WTC11 (cell line): ENCODE measurements around the gene BBLN. TPM values are rescaled to one million over a fixed set of nuclear protein-coding genes. Genes with fewer than 3 reads are reported as not detected.

Experiments used
- ATAC-seq: fragments of 200-7000 bp; cut with Tn5 transposase; 2 replicates; pipeline ENCODE4 v1.10.0; 2021; ENCODE audit warnings: mild to moderate bottlenecking, moderate library complexity
- CTCF ChIA-PET: fragments of 300-600 bp; sonication (Branson Sonifier 250); formaldehyde crosslinking; loops from one replicate; lab custom pipeline; 2021; ENCODE audit warnings: antibody characterized with exemption; lab: Charles Lee
- POLR2A ChIA-PET: fragments of 350-600 bp; sonication (Branson Sonifier 250); formaldehyde crosslinking; loops from one replicate; lab custom pipeline; 2021; ENCODE audit warnings: antibody characterized with exemption; lab: Charles Lee
- DNase-seq: peaks from one replicate; pipeline ENCODE4 v3.0.0; 2021; ENCODE audit warnings: low spot score
- H3K27ac Mint-ChIP-seq: 2 replicates; pipeline ENCODE4 v1.8.0; 2021; ENCODE audit warnings: mixed read lengths
- H3K27me3 Mint-ChIP-seq: 2 replicates; pipeline ENCODE4 v1.8.0; 2021; ENCODE audit warnings: low read depth, mild to moderate bottlenecking, moderate library complexity, mixed read lengths
- H3K36me3 Mint-ChIP-seq: 2 replicates; pipeline ENCODE4 v1.8.0; 2021; ENCODE audit warnings: mixed read lengths
- H3K4me1 Mint-ChIP-seq: 2 replicates; pipeline ENCODE4 v1.8.0; 2022; ENCODE audit warnings: mixed read lengths
- H3K4me3 Mint-ChIP-seq: 2 replicates; pipeline ENCODE4 v1.8.0; 2021; ENCODE audit warnings: mild to moderate bottlenecking, moderate library complexity, mixed read lengths
- H3K9me3 Mint-ChIP-seq: 2 replicates; pipeline ENCODE4 v1.8.0; 2021; ENCODE audit warnings: mixed read lengths
- ESRRA ChIP-seq: sonication (generic); formaldehyde crosslinking; IDR thresholded peaks from 2 replicates; pipeline ENCODE4 v1.8.1; 2022; ENCODE audit warnings: mild to moderate bottlenecking, missing genetic modification reagents, borderline replicate concordance
- FOXJ3 ChIP-seq: sonication (generic); formaldehyde crosslinking; IDR thresholded peaks from 2 replicates; pipeline ENCODE4 v1.9.0; 2021; ENCODE audit warnings: missing genetic modification reagents, mild to moderate bottlenecking, borderline replicate concordance
- FOXP1 ChIP-seq: sonication (generic); formaldehyde crosslinking; IDR thresholded peaks from 2 replicates; pipeline ENCODE4 v1.8.0; 2022; ENCODE audit warnings: missing genetic modification reagents, mild to moderate bottlenecking, moderate library complexity, borderline replicate concordance
- JUN ChIP-seq: sonication (generic); formaldehyde crosslinking; IDR thresholded peaks from 2 replicates; pipeline ENCODE4 v1.8.0; 2023; ENCODE audit warnings: mild to moderate bottlenecking, missing genetic modification reagents
- OVOL2 ChIP-seq: fragments of 250-450 bp; sonication (Bioruptor Pico); IDR thresholded peaks from 2 replicates; pipeline ENCODE4 v1.9.0; 2021; ENCODE audit warnings: mild to moderate bottlenecking, borderline replicate concordance
- RELA ChIP-seq: sonication (generic); formaldehyde crosslinking; IDR thresholded peaks from 2 replicates; pipeline ENCODE4 v1.8.1; 2022; ENCODE audit warnings: missing genetic modification reagents, mild to moderate bottlenecking, borderline replicate concordance
- SMAD4 ChIP-seq: sonication (generic); formaldehyde crosslinking; IDR thresholded peaks from 2 replicates; pipeline ENCODE4 v1.8.0; 2022; ENCODE audit warnings: mild to moderate bottlenecking, missing genetic modification reagents
- SOX15 ChIP-seq: fragments of 250-450 bp; sonication (Bioruptor Pico); IDR thresholded peaks from 2 replicates; pipeline ENCODE4 v1.9.0; 2021; ENCODE audit warnings: mild to moderate bottlenecking
- SP1 ChIP-seq: sonication (generic); formaldehyde crosslinking; conservative IDR thresholded peaks from 2 replicates; pipeline ENCODE4 v1.8.1; 2022; ENCODE audit warnings: missing genetic modification reagents
- ZNF138 ChIP-seq: sonication (generic); formaldehyde crosslinking; conservative IDR thresholded peaks from 2 replicates; pipeline ENCODE4 v1.8.1; 2022; ENCODE audit warnings: mild to moderate bottlenecking, moderate library complexity, missing genetic modification reagents
- ZNF232 ChIP-seq: sonication (generic); formaldehyde crosslinking; IDR thresholded peaks from 2 replicates; pipeline ENCODE4 v1.8.0; 2022; ENCODE audit warnings: mild to moderate bottlenecking, missing genetic modification reagents
- ZNF317 ChIP-seq: sonication (generic); formaldehyde crosslinking; IDR thresholded peaks from 2 replicates; pipeline ENCODE4 v1.8.1; 2023; ENCODE audit warnings: low read depth, mild to moderate bottlenecking, moderate library complexity, missing genetic modification reagents, borderline replicate concordance
- total RNA-seq: library from RNA; stranded (reverse); gene quantifications from 3 replicates; pipeline ENCODE4 v1.2.3, GENCODE V29; 2021
- TF ChIP-seq, protein P1 (sequence below): sonication (generic); formaldehyde crosslinking; IDR thresholded peaks from 2 replicates; pipeline ENCODE4 v1.8.1; 2023; ENCODE audit warnings: mild to moderate bottlenecking, missing genetic modification reagents
- TF ChIP-seq, protein P2 (sequence below): fragments of 250-450 bp; sonication (Bioruptor Pico); IDR thresholded peaks from 2 replicates; pipeline ENCODE4 v1.9.0; 2021; ENCODE audit warnings: mild to moderate bottlenecking
- TF ChIP-seq, protein P3 (sequence below): fragments of 250-450 bp; sonication (Bioruptor Pico); conservative IDR thresholded peaks from 2 replicates; pipeline ENCODE4 v1.9.0; 2021; ENCODE audit warnings: mild to moderate bottlenecking
- TF ChIP-seq, protein P4 (sequence below): sonication (generic); formaldehyde crosslinking; IDR thresholded peaks from 2 replicates; pipeline ENCODE4 v1.8.0; 2023; ENCODE audit warnings: missing genetic modification reagents, mild to moderate bottlenecking, borderline replicate concordance
- TF ChIP-seq, protein P5 (sequence below): sonication (generic); formaldehyde crosslinking; IDR thresholded peaks from 2 replicates; pipeline ENCODE4 v1.8.0; 2023; ENCODE audit warnings: missing genetic modification reagents

BBLN gene
- total RNA-seq, 1 experiment from 2014 or later = 77.1 TPM

DNA sequence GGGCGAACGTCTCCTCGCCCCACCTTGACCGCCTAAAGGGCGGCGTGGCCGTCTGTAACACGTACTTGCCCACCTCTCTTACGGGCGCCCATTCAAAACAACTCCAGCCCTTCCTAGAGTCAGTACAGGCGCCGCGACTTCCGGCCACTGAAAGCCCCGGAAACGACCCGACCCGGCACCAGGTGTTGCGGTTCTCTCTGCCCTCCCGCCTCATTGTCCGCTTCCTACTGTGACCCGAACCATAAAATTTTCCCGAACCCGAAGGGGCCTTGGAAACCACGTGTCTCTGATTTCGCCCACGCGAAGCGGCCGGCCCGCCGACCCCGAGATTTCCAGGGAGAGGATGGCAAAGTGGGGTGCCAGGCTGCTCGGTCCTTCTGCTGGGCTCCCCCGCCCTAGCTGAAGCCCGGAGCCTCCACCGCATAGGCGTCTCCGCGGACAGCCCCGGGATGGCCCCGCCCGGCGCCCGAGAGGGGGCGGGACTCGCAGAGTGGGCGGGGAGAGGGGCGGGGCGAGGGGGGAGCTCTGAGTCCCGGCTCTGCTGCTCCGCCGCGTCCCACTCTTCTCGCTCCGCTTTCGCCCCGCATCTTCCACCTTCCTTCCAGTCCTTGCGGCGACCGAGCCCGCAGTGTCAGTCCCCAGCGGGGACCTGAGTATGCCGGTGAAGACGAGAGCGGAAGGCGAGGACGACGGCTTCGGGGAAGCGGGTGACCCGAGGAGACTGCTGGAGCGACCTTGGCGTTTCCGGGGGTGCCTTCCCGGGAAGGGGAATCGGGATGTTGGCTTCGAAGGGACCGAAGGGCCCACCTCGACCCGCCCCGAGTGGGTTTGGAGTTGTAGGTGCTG lies 31.9 kb upstream of the BBLN start (continued):
- TF ChIP-seq, protein P1, sequence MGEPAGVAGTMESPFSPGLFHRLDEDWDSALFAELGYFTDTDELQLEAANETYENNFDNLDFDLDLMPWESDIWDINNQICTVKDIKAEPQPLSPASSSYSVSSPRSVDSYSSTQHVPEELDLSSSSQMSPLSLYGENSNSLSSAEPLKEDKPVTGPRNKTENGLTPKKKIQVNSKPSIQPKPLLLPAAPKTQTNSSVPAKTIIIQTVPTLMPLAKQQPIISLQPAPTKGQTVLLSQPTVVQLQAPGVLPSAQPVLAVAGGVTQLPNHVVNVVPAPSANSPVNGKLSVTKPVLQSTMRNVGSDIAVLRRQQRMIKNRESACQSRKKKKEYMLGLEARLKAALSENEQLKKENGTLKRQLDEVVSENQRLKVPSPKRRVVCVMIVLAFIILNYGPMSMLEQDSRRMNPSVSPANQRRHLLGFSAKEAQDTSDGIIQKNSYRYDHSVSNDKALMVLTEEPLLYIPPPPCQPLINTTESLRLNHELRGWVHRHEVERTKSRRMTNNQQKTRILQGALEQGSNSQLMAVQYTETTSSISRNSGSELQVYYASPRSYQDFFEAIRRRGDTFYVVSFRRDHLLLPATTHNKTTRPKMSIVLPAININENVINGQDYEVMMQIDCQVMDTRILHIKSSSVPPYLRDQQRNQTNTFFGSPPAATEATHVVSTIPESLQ (CRISPR knock-in tag) = no peak
- TF ChIP-seq ZNF138 (no peak), SOX15 (CRISPR knock-in tag) (no peak), SP1 (CRISPR knock-in tag) (peak; percentile 93), FOXJ3 (CRISPR knock-in tag) (no peak), ZNF232 (no peak; the same call in 1 of the 2 replicates), ESRRA (CRISPR knock-in tag) (0 out of 2 replicates have a peak, but pooled peaks have one; percentile 19)
- TF ChIP-seq, protein P2, sequence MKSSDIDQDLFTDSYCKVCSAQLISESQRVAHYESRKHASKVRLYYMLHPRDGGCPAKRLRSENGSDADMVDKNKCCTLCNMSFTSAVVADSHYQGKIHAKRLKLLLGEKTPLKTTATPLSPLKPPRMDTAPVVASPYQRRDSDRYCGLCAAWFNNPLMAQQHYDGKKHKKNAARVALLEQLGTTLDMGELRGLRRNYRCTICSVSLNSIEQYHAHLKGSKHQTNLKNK (CRISPR knock-in tag) = no peak
- TF ChIP-seq, protein P3, sequence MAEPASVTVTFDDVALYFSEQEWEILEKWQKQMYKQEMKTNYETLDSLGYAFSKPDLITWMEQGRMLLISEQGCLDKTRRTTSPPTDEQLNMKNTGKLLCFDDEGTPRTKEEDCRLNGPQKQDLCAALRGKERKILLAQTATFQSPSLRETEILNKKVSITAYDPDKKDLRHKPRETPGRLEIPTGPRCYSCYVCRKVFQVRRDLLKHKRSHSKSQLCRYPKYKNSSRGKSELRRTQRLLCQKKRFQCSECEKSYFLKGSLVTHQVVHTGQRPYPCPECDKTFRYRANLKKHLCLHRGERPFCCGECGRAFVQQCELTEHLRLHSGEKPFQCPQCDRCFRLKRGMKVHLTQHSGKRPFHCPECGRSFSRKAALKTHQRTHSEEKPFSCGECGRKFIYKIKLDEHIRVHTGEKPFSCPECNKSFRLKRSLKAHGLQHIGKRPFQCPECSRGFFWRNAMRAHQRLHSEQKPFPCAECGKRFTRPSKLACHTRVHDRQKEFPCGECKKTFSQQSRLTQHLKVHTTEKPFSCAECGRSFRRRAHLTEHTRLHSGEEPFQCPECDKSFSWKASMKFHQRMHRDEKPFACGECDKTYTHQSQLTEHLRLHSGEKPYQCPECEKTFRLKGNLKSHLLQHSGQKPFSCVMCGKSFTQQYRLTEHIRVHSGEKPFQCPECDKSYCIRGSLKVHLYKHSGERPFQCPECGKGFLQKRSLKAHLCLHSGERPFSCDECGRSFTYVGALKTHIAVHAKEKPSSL (CRISPR knock-in tag) = no peak
- TF ChIP-seq, protein P4, sequence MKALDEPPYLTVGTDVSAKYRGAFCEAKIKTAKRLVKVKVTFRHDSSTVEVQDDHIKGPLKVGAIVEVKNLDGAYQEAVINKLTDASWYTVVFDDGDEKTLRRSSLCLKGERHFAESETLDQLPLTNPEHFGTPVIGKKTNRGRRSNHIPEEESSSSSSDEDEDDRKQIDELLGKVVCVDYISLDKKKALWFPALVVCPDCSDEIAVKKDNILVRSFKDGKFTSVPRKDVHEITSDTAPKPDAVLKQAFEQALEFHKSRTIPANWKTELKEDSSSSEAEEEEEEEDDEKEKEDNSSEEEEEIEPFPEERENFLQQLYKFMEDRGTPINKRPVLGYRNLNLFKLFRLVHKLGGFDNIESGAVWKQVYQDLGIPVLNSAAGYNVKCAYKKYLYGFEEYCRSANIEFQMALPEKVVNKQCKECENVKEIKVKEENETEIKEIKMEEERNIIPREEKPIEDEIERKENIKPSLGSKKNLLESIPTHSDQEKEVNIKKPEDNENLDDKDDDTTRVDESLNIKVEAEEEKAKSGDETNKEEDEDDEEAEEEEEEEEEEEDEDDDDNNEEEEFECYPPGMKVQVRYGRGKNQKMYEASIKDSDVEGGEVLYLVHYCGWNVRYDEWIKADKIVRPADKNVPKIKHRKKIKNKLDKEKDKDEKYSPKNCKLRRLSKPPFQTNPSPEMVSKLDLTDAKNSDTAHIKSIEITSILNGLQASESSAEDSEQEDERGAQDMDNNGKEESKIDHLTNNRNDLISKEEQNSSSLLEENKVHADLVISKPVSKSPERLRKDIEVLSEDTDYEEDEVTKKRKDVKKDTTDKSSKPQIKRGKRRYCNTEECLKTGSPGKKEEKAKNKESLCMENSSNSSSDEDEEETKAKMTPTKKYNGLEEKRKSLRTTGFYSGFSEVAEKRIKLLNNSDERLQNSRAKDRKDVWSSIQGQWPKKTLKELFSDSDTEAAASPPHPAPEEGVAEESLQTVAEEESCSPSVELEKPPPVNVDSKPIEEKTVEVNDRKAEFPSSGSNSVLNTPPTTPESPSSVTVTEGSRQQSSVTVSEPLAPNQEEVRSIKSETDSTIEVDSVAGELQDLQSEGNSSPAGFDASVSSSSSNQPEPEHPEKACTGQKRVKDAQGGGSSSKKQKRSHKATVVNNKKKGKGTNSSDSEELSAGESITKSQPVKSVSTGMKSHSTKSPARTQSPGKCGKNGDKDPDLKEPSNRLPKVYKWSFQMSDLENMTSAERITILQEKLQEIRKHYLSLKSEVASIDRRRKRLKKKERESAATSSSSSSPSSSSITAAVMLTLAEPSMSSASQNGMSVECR (CRISPR knock-in tag) = peak; percentile 37; the same call in 1 of the 2 replicates
- TF ChIP-seq, protein P5, sequence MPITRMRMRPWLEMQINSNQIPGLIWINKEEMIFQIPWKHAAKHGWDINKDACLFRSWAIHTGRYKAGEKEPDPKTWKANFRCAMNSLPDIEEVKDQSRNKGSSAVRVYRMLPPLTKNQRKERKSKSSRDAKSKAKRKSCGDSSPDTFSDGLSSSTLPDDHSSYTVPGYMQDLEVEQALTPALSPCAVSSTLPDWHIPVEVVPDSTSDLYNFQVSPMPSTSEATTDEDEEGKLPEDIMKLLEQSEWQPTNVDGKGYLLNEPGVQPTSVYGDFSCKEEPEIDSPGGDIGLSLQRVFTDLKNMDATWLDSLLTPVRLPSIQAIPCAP (CRISPR knock-in tag) = no peak

DNA sequence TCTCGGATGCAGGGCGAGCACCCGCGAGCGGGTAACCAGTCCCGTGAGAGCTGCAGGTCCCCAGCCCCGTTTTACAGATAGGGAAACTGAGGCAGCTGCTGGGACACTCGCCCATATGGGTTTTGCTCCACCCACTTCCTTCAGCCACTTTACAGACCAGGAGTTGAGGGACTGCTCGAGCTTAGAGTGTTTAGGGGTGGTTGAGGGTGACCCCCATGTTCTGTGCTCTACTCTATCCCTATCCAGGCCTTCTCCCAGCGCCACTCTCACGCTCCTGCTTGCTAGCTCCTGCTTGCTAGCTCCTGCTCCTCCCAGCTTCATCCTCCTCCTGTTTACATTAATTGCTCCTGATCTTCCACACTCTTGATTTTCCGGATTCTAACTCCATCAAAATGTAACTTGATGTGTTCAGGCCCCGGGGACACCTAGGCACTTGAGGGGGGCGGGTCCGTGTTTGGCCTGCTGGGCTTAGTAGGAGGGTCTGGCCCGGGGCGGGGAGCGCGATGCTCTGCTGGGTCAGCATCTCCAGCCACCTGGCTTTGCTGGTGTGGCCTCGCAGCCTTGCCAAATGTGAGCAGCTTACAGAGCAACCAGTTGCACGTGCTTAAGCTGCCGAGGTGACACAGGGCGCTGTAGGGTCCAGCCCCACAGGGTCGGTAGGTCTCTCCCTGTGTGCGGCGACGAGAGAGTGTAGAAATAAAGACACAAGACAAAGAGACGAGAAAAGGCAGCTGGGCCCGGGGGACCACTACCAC lies 31.1 kb upstream of the BBLN start:
- Mint-ChIP-seq H3K4me1 (peaks cover 17% of the 10 kb centered on the region), H3K4me3 (peak overlapping the region; percentile 94), H3K27ac (no peak overlapping the region), H3K27me3 (peaks cover 27% of the 10 kb centered on the region), H3K9me3 (peaks cover 12% of the 10 kb centered on the region), H3K36me3 (peaks cover 9% of the 10 kb centered on the region; the same call in 1 of the 2 replicates)
- CTCF ChIA-PET = interaction anchor here (0.6 to 3.0 kb wide), 17 partner anchors 8 to 233 kb away, joined by 3 to 53 read pairs (median 3); partner anchors contain the start of genes BBLN and CIZ1
- DNase-seq (no peak), ATAC-seq (no peak)
- POLR2A ChIA-PET = interaction anchor here (0.8 to 0.9 kb wide), 2 partner anchors 31 to 70 kb away, joined by 3 to 4 read pairs; partner anchors contain the start of gene BBLN
- TF ChIP-seq RELA (CRISPR knock-in tag) = no peak
- TF ChIP-seq SMAD4 (CRISPR knock-in tag) = no peak
- TF ChIP-seq, protein P4 (CRISPR knock-in tag) = no peak
- TF ChIP-seq OVOL2 (CRISPR knock-in tag) = no peak
- TF ChIP-seq JUN (CRISPR knock-in tag) = no peak
- TF ChIP-seq FOXP1 (CRISPR knock-in tag) = no peak
- TF ChIP-seq ZNF317 (CRISPR knock-in tag) = no peak
